Stomach smooth muscle (tissue), 2 donors: ENCODE measurements around the gene SKIL.

Experiments used
- H3K27ac ChIP-seq: one replicate; pipeline ENCODE4 v1.7.0; 2013; ENCODE audit warnings: mild to moderate bottlenecking, low read length, inconsistent platforms
- H3K27me3 ChIP-seq, 2 donors: one replicate each; pipeline ENCODE4 v1.7.0; 2013; ENCODE audit warnings: low read length in 2 of 2; ENCODE audit not compliant: insufficient read depth in 2 of 2, control insufficient read depth in 1 of 2
- H3K36me3 ChIP-seq, 2 donors: one replicate each; pipeline ENCODE4 v1.7.0; 2013; ENCODE audit warnings: low read length in 2 of 2; ENCODE audit not compliant: control insufficient read depth in 2 of 2, insufficient read depth in 2 of 2
- H3K4me1 ChIP-seq: one replicate; pipeline ENCODE4 v1.7.0; 2013; ENCODE audit warnings: low read length; ENCODE audit not compliant: control insufficient read depth, insufficient read depth
- H3K4me3 ChIP-seq, 2 donors: one replicate each; pipeline ENCODE4 v1.7.0; 2013; ENCODE audit warnings: low read length in 2 of 2
- H3K9ac ChIP-seq, 2 donors: one replicate each; pipeline ENCODE4 v1.7.0; 2013; ENCODE audit warnings: low read length in 2 of 2, mild to moderate bottlenecking in 1 of 2
- H3K9me3 ChIP-seq, 2 donors: one replicate each; pipeline ENCODE4 v1.7.0; 2013; ENCODE audit warnings: low read length in 2 of 2; ENCODE audit not compliant: control insufficient read depth in 2 of 2
- donor health status: healthy.
- donor health status: Pancreatic carcinoma.

The SKIL gene

GRCh38 chr3:170410428-170411029 is 53.0 kb downstream of the SKIL start:
- H3K4me3 ChIP-seq = no peak overlapping the region
- H3K27me3 ChIP-seq = peaks cover 0 to 2% of the 10 kb centered on the region in 2 donors
- H3K9me3 ChIP-seq = no peaks in the 10 kb centered on the region
- H3K27ac ChIP-seq = no peak overlapping the region
- no peak overlapping the region for H3K9ac ChIP-seq
- no peaks in the 10 kb centered on the region for H3K36me3 ChIP-seq
- H3K4me1 ChIP-seq = no peaks in the 10 kb centered on the region

GRCh38 chr3:170413291-170413690 is 55.8 kb downstream of the SKIL start:
- no peaks in the 10 kb centered on the region for H3K4me1 ChIP-seq
- H3K27me3 ChIP-seq = peaks cover 18 to 19% of the 10 kb centered on the region in 2 donors
- no peak overlapping the region for H3K27ac ChIP-seq
- H3K9me3 ChIP-seq = no peaks in the 10 kb centered on the region
- no peak overlapping the region for H3K4me3 ChIP-seq
- H3K9ac ChIP-seq = no peak overlapping the region
- no peaks in the 10 kb centered on the region for H3K36me3 ChIP-seq

- Histone ChIP-seq H3K36me3 (no peaks in the 10 kb centered on the region), H3K9me3 (no peaks in the 10 kb centered on the region), H3K4me1 (peaks cover 7% of the 10 kb centered on the region), H3K4me3 (no peak overlapping the region), H3K27me3 (peaks cover 25 to 28% of the 10 kb centered on the region in 2 donors), H3K27ac (no peak overlapping the region), H3K9ac (no peak overlapping the region)
Measured at GRCh38 chr3:170414202-170414663, 56.7 kb downstream of the SKIL start.

DNA sequence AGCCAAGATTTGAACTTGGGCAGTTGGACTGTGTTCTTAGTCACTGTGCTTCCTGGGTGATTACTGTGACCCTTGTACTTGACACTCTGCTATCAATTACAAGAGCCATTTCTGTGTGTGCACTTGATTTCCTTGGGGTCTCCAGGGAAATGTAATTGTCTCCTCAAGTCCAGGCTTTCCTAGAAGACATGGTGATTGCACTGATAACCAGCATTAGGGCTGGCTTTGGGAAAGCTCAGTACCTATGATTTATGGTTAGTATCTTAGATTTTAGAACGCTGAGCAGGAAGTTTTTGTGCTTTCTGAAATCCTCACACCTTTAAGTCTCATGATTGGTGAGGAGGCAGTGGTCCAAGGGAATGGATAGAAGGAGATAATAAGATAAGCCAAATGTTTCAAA is 59.6 kb downstream of the SKIL start:
- Histone ChIP-seq H3K27me3 (peaks cover 28 to 38% of the 10 kb centered on the region in 2 donors), H3K27ac (no peak overlapping the region), H3K4me1 (peaks cover 17% of the 10 kb centered on the region), H3K36me3 (no peaks in the 10 kb centered on the region), H3K4me3 (no peak overlapping the region), H3K9ac (no peak overlapping the region), H3K9me3 (no peaks in the 10 kb centered on the region)

DNA sequence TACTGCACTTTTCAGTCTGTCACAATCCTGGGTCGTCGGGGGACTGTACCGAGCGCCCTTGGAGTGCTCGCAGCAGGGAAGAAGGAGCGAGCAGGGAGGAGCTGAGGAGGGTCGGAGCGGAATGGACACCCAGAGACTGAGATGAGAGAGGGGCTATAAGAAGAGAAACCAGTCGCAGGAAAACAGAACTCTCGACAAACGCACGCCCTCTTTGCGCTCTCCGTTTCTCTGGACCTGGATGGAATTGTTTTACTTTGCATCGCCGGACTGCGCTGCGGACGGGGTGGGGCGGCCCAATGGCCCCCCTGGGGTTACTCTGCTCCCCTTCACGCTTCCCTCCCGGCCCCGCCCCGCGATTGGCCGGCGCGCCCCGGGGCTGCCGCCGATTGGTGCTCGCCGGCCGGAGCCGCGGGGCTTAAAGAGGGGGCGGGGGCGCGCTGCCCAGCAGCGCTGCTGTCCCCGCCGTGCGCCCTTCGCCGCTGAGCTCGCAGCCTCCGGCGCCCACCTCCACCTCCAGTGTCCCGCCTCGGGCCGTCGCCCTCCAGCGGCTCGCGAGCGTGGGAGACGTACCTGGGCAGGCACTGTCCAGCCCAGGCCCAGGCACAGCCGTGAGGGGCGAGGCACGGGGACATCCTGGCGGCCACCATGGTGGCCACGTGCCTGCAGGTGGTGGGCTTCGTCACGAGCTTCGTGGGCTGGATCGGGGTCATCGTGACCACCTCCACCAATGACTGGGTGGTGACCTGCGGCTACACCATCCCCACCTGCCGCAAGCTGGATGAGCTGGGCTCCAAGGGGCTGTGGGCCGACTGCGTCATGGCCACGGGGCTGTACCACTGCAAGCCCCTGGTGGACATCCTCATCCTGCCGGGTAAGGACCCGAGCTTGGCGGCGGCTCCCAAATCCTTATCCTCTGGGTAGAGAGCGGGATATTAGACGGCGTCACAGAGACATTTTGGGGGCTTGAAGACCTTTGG is 61.2 kb downstream of the SKIL start, which contains the start of gene CLDN11:
Gene CLDN11, plus strand, starts transcription at position 447 of the 977 bp plus-strand sequence. Its CDS starts 199 bp downstream, at position 646.
- Histone ChIP-seq H3K27ac (no peak within 1 kb of the TSS), H3K4me3 (peak within 1 kb of the TSS; percentile 62 to 72), H3K4me1 (peaks cover 17% of the 10 kb centered on the region), H3K9ac (peak within 1 kb of the TSS in 1 of 2 donors; percentile 13), H3K36me3 (no peaks in the 10 kb centered on the region), H3K27me3 (peaks cover 28 to 38% of the 10 kb centered on the region in 2 donors), H3K9me3 (no peaks in the 10 kb centered on the region)

- Histone ChIP-seq H3K27ac (no peak overlapping the region), H3K9ac (no peak overlapping the region), H3K4me3 (peak overlapping the region; percentile 62 to 72), H3K36me3 (no peaks in the 10 kb centered on the region), H3K4me1 (peaks cover 17% of the 10 kb centered on the region), H3K9me3 (no peaks in the 10 kb centered on the region), H3K27me3 (peaks cover 28 to 38% of the 10 kb centered on the region in 2 donors)
Measured at GRCh38 chr3:170419557-170420087, 62.1 kb downstream of the SKIL start.

- Histone ChIP-seq H3K27ac (no peak overlapping the region), H3K9ac (no peak overlapping the region)
Measured at GRCh38 chr3:170420307-170420821, 62.8 kb downstream of the SKIL start.

DNA sequence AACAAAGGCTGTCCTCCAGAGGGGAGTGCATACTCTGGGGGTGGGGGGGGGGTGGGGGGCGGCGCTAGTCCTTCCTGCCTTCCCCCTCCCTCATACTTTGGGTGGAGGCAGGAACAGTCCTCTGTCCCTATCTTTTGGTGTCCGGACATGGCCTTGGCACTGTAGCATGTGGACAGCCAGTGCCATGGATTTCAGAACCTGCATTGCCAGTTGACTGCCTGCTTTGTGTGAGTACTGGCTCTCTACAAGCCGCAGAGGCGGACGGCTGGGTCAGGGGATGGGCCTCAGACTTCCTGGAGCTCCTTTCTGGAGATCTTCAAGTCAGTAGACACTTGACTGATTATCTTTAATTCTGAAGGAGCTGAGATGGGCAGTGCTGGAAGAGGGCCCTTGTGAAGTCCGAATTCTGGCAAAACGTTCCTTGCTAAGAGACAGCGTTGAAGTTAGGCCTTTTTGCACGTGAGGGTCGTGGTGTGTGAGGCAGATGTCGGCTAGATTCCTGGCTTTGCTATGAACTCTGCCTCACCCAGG is 63.7 kb downstream of the SKIL start:
- Histone ChIP-seq H3K36me3 (no peaks in the 10 kb centered on the region), H3K27me3 (peaks cover 27 to 35% of the 10 kb centered on the region in 2 donors), H3K4me1 (peaks cover 17% of the 10 kb centered on the region), H3K4me3 (no peak overlapping the region), H3K9ac (no peak overlapping the region), H3K27ac (no peak overlapping the region), H3K9me3 (no peaks in the 10 kb centered on the region)

More at GRCh38 chr3:170420307-170420821, 62.8 kb downstream of the SKIL start:
- Histone ChIP-seq H3K4me3 (peak overlapping the region; percentile 8 to 22), H3K9me3 (no peaks in the 10 kb centered on the region), H3K27me3 (peaks cover 28 to 36% of the 10 kb centered on the region in 2 donors), H3K36me3 (no peaks in the 10 kb centered on the region), H3K4me1 (peaks cover 17% of the 10 kb centered on the region)

GRCh38 chr3:170421758-170422157 is 64.2 kb downstream of the SKIL start:
- Histone ChIP-seq H3K4me1 (peaks cover 17% of the 10 kb centered on the region), H3K27me3 (peaks cover 23 to 30% of the 10 kb centered on the region in 2 donors), H3K9ac (no peak overlapping the region), H3K27ac (no peak overlapping the region), H3K36me3 (no peaks in the 10 kb centered on the region), H3K9me3 (no peaks in the 10 kb centered on the region), H3K4me3 (no peak overlapping the region)

GRCh38 chr3:170423001-170423615 is 65.6 kb downstream of the SKIL start:
- Histone ChIP-seq H3K9me3 (no peaks in the 10 kb centered on the region), H3K4me1 (peaks cover 17% of the 10 kb centered on the region), H3K27me3 (peaks cover 11 to 22% of the 10 kb centered on the region in 2 donors), H3K36me3 (no peaks in the 10 kb centered on the region), H3K27ac (no peak overlapping the region), H3K9ac (no peak overlapping the region), H3K4me3 (no peak overlapping the region)
